Body of pancreas (tissue), 4 donors: Measurements from ENCODE around the gene GPANK1.

Experiments
- POLR2A ChIP-seq, 3 donors: fragments of 450-650 bp; IDR thresholded peaks; one replicate each; pipeline ENCODE4 v1.6.1; 2016; ENCODE audit warnings: antibody characterized with exemption in 3 of 3, mild to moderate bottlenecking in 2 of 3
- TF ChIP-seq, protein P1 (sequence below), 7 experiments: fragments of 450-650 bp in 4 of 7; fragments of 200-600 bp in 3 of 7; sonication (generic) in 3 of 7; IDR thresholded peaks; one replicate each; pipeline ENCODE4 v1.5.1; 2016 to 2019; ENCODE audit warnings: antibody characterized with exemption in 7 of 7

DNA sequence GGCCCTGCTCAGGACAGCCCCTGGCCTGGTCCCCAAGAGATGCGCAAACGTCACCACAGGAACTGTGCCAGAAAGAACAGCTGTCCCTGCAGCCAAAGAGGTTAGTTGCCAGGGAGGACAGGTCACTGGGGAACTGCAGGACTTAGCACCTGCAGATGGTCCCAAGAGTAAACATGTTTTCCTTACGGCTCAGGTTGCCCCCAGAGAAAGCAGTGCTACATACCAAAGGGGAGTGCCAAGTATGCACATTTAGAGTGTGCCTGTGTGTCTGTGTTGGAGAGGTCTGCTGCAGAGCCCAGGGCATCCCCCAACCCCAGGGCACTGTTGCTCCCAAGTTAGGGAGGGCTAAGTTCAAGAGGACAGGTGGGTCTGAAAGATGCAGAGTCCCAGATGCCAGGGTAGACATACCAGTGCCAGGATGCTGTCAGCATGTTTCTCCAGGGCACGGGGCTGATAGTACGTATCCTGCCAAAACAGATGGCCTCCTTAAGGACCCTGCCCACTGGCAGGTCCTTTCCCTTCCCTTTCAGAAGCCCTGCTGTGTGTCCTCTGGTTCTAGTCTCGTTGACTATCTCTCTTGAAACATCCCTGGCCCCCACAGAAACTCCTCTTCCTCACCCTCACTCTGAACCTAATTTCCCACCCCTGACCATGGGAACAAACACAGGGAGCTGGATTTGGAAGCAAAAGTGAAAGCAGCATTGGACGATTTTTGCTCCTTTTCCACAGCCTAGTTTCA, 37.0 kb upstream of the GPANK1 start:
- TF ChIP-seq, protein P1, sequence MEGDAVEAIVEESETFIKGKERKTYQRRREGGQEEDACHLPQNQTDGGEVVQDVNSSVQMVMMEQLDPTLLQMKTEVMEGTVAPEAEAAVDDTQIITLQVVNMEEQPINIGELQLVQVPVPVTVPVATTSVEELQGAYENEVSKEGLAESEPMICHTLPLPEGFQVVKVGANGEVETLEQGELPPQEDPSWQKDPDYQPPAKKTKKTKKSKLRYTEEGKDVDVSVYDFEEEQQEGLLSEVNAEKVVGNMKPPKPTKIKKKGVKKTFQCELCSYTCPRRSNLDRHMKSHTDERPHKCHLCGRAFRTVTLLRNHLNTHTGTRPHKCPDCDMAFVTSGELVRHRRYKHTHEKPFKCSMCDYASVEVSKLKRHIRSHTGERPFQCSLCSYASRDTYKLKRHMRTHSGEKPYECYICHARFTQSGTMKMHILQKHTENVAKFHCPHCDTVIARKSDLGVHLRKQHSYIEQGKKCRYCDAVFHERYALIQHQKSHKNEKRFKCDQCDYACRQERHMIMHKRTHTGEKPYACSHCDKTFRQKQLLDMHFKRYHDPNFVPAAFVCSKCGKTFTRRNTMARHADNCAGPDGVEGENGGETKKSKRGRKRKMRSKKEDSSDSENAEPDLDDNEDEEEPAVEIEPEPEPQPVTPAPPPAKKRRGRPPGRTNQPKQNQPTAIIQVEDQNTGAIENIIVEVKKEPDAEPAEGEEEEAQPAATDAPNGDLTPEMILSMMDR (IDR thresholded peaks at IDR 0.05): no peak
- TF ChIP-seq POLR2A (IDR thresholded peaks at IDR 0.05): no peak
